SKM-1 treated with dmso at 0.1 percent for 144 hours (cell line): Measurements from ENCODE around the gene SPON2.
A peak's percentile ranks its signal among the peaks of the same experiment; 100 is the strongest.

Experiments
- DNase-seq: peaks from one replicate; lab custom pipeline; 2025; ENCODE audit not compliant: unreplicated experiment; lab: John Stamatoyannopoulos, UW

Gene SPON2

GRCh38 chr4:1208970-1209704, 36.8 kb upstream of the SPON2 start:
- DNase-seq, result no peak

GRCh38 chr4:1208266-1208961, 36.0 kb upstream of the SPON2 start:
- no peak for DNase-seq

- DNase-seq, result no peak
These were observed 35.4 kb upstream of the SPON2 start for GRCh38 chr4:1207603-1208265.

- DNase-seq, result no peak
These were observed 34.7 kb upstream of the SPON2 start for GRCh38 chr4:1207157-1207470.

GRCh38 chr4:1206299-1207156, 34.1 kb upstream of the SPON2 start:
- no peak for DNase-seq

- DNase-seq, result no peak
These were observed 33.4 kb upstream of the SPON2 start for GRCh38 chr4:1205586-1206298.

- DNase-seq, result no peak
These were observed 32.6 kb upstream of the SPON2 start for GRCh38 chr4:1204828-1205585.

GRCh38 chr4:1204286-1204827, 32.0 kb upstream of the SPON2 start:
- no peak for DNase-seq

GRCh38 chr4:1203026-1203616, 30.7 kb upstream of the SPON2 start:
- no peak for DNase-seq

GRCh38 chr4:1202526-1203011, 30.2 kb upstream of the SPON2 start:
- DNase-seq, result no peak

- peak; percentile 90 for DNase-seq
These were observed 29.6 kb upstream of the SPON2 start for GRCh38 chr4:1201851-1202525.

- DNase-seq, result no peak
These were observed 28.1 kb upstream of the SPON2 start for GRCh38 chr4:1200425-1201035.

- no peak for DNase-seq
These were observed 27.4 kb upstream of the SPON2 start for GRCh38 chr4:1199556-1200331.

- no peak for DNase-seq
These were observed 25.9 kb upstream of the SPON2 start for GRCh38 chr4:1198098-1198844.

GRCh38 chr4:1196421-1197183, 24.2 kb upstream of the SPON2 start:
- no peak for DNase-seq

- no peak for DNase-seq
These were observed 23.6 kb upstream of the SPON2 start for GRCh38 chr4:1195891-1196401.
